ENCODE data around the gene CTNNA2.

The CTNNA2 gene

DNA sequence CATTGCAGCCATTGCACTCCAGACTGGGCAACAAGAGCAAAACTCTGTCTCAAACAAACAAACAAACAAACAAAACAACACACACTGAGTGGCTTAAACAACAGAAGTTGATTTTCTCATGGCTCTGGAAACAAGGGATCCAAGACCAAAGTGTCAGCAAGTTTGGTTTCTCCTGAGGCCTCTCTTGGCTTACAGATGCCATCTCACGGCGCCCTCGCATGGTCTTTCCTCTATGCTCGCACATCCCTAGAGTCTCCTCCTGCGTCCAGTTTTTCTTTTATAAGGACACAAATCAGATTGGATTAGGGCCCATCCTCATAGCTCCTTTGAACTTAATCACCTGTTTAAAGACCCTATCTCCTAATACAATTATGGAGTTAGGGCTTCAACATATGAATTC, 925.1 kb downstream of the CTNNA2 start:
- no peak for DNase-seq

DNA sequence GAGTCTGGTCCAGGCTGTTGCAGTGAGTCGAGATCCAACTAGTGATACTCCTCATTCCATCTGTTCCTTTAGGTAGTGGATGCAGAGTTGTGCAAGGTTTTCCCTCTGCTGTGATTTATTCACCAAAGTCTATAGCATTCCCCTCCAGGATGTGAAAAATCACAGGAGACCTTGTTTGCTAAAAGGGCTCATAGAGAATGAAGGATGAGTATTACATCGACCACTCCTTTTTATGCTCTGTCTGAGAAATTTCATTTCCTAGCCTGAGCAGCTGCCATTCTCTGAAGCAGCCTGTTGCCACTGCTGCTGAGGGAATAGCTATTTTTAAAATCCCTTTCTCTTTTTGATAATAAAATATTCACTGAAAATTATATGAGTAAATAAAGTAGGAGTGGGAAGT, 925.8 kb downstream of the CTNNA2 start:
- no peak for DNase-seq

GRCh38 chr2:80454628-80455027, 941.8 kb downstream of the CTNNA2 start:
- no peak for DNase-seq

GRCh38 chr2:80459028-80459427, 946.2 kb downstream of the CTNNA2 start:
- peak; percentile 67 for DNase-seq

DNA sequence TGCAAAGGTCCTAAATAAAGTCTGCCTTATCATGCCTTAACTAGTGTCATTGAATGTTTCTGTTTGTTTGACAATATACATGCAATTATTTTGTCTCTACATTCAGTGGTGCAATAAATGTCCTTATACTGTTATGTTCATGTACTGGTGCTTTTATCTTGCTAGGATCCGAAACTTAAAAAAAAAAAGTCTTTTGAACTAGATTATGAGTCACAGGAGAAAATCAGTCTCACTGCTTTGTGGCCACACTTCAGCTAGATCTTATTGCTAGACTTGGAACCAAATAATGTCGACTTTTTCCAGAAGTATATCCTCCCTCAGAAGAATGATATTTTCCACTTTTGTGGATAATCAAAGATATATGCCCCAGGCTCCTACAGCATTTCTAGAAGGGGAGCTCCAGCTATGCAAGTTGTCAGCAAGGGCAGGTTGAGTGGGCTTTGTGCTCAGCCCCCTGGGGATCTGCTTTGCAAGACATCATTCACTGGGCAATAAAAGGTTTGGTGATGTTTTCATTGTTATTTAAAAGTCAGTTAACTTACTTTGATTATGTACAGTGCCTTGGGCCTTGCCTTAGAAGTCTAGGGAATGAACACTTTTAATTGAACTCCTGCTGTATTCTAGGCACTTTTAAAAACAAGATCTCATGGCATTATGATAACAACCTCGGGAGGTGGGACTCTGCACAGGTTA, 948.8 kb downstream of the CTNNA2 start:
- DNase-seq: no peak

DNA sequence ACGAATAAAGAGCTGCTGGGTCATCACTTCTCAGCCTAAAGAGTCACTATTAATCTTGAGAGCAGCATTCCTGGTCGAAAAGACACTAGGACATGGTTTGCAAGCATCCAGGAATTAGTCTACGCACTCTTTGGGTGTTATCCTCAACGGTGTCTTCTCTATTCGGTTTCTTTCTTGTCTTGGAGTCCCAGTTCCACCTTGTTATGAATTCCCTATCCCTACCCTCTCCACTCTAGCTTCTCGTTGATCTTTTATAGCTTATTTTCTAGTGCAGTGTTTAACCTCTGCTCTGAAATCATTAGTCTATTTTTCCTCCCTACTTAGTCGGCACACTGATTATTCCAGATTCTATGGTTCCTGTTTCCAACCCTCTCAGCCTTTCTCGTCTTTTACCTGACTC, 949.8 kb downstream of the CTNNA2 start:
- no peak for DNase-seq

DNA sequence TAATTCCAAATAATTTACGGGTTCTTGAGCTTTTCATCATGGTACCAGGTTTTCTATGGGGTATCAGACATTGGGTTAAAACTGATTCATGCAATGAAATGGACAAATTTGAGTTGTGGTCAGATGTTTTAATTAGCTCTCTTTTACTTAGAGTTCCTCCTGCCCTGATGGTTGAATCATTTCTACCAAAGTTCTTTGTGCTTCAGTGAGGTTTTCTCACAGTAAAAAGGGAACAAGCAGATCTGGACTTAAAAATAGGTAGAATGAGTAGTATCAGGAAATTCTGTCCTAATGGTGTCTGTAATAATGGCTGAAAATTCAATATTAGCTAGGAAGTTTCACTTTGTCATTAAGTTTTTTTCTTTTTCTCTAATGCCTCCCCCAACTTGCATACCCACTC, 951.4 kb downstream of the CTNNA2 start:
- DNase-seq: no peak

DNA sequence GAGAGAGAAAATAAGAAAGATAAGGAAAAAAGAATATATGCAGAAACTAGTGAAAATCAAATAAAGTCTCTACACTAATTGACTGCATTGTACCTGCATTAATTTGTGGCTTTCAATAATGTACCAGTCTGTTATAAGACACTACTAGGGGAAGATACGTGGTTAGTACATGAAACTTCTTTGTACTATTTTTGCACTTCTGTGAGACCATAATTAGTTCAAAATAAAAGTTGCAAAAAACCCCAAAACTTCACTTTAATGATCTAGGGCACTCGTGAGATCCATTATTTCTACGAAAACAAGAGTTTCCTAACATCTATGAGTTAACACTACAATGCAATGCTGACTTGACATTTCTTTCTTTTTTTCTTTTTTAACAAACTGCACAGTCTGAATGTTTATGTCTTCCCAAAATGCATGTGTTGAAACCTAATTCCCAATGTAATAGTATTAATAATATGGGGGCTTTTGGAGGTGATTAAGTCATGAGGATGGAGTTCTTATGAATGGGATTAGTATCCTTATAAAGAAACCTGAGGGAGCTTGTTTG, 954.5 kb downstream of the CTNNA2 start:
- no peak for DNase-seq

DNA sequence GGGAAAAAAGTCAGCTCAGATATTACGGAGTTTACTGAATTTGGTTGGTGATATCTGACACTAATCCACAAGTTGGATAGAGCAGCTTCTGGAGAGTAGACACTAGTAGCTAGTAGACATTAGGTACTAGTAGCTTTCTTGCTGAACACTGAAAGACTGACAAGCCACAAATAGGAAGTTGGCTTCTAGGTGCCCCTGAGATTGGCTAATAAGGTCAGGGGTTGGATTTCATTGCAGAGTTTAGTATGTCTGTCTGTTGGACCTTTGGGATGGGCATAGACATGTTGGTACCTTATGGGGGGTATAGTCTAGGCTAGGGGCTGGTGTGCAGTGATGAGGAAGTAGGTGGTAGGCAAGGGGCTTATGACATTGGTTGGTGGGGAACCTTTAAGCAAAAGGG, 956.6 kb downstream of the CTNNA2 start:
- DNase-seq: no peak

- no peak for DNase-seq
Measured at GRCh38 chr2:80473069-80473468, 960.2 kb downstream of the CTNNA2 start.

GRCh38 chr2:80473796-80474195, 960.9 kb downstream of the CTNNA2 start:
- no peak for DNase-seq

DNA sequence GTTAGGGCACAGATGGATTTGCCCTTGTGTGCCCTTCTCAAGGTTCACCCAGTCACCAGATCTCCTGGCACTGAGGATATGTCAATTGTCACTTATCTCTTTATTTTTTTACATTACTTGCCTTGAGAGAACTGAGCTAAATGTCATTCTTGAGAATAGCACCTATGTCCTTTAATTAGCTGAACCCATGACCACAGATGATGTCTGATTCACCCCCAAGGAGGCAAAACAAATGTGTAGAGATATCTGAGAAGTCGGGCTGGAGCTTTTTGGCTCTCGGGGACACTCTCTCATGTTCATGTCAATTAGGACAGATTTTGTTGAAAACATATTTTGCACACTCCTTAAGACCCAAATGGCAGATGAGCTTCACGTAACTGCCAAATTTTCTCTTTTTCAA, 963.1 kb downstream of the CTNNA2 start:
- DNase-seq: no peak

DNA sequence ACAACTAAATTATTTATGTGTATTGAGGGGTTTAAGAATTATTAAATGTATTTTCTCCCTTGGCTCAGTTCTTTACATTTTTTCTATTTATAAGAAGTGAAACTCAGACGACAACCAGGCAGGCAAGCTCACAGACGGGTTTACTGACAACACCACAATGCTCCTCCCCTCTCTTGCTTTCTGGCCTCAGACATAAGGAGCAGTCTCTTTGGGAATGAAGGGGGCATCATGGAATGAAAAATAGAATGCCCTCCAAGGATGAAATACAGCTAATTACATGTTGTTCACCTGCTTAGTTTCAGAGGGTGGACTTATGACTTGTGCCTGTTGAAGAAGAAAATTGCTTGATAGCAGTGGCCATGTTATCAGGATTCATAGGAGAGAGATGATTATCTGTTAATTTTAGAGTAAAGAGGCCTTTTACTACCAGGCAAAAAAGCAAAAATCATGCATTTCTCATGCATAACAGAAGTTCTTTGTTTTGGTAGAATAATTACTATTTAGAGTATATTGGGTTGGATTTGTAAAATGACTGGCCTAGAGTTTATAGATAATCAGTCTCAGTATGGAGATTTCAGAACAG, 963.8 kb downstream of the CTNNA2 start:
- no peak for DNase-seq

DNA sequence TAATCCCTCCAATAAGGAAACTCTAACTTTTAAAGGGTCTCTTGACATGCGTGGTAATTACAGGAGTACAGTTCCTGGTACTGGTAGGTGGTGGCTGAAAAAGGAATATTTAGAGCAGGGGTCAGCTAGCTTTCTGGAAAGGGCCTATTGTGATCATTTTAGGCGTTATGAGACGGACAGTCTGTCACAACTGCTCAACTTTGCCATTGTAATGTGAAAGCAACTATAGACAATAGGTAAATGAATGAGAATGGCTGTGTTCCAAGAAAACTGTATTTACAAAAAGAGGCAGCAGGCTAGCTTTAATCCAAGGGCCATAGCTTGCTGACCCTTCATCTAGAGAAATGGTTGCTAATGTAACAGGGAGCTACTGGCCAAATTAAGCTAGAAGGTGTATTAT, 969.4 kb downstream of the CTNNA2 start:
- DNase-seq: no peak

DNA sequence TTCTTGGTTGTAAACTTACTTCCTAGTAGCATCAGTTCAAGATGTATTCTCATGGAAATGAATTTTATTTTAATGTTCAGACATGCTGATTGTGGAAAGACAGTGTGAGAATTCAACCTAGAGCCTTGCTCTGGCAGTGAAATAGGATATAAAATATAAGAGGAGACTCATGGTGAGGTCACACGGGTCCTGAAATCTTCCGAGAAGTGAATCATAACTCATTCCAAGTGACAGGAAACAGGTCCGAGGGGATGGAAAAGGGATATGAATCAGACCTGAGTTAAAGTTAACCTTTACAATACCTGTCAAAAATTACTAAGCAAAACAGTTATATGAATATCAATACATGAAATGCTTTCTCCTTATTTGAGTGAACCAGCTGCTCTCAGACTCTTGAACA, 976.9 kb downstream of the CTNNA2 start:
- DNase-seq: no peak

DNA sequence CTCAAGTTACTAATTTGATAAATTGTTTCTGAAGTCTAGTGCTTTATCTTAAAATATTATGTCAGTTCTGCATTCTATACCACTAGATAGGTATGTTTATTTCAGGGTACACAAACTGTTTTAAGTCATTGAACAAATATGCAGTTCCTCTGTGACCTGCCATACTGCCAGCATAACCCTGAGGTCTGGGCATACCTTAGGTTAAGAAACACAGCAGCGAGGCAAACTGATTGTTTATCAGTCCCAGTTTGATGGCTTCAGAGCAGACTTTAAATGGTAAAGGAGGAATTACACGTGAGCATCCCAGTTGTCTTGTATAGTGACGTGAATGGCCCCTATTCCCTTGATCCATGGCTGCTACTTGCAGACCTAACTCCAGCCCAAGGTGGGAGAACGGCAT, 978.1 kb downstream of the CTNNA2 start:
- no peak for DNase-seq

DNA sequence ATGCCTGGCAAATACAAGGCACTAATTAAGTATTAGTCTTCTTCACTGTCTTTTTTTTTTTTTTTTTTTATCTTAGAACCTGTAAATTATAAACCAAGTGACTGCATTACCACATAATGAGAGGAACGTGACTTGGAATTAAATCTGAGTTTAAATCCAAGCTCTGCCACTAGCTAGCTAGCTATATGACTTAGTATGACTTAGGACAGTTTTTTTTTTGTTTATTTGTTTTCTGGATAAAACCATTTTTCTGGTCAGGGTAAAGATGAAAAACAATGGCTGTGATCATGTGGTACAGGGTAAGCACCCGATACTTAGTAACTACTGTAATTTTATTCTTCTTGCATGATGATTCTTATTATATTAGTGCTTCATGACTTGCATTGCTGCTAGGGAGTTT, 983.5 kb downstream of the CTNNA2 start:
- DNase-seq: no peak

- no peak for DNase-seq
Measured at GRCh38 chr2:80496775-80497174, 983.9 kb downstream of the CTNNA2 start.

GRCh38 chr2:80499095-80499494, 986.2 kb downstream of the CTNNA2 start:
- no peak for DNase-seq

GRCh38 chr2:80501874-80502624, 989.2 kb downstream of the CTNNA2 start:
- no peak for DNase-seq

DNA sequence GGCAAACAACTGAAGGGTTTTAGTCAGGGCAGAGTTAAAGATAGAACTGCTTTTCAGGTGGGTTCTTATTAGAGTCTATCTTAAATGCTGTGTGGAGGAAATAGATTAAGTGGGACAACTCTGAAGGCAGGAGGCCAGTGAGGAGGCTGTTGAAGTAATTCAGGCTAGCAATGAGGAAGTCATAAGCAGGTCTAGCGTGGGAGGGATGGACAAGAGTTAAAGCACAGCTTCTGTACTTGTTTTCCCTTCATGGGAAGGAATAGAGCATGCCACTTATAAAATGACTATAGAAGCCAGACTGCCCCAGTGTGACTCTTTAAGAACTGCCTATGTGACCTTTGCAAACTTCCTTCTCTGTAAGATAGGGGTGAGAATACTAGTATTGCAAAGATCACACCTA, 993.7 kb downstream of the CTNNA2 start:
- DNase-seq: no peak

DNA sequence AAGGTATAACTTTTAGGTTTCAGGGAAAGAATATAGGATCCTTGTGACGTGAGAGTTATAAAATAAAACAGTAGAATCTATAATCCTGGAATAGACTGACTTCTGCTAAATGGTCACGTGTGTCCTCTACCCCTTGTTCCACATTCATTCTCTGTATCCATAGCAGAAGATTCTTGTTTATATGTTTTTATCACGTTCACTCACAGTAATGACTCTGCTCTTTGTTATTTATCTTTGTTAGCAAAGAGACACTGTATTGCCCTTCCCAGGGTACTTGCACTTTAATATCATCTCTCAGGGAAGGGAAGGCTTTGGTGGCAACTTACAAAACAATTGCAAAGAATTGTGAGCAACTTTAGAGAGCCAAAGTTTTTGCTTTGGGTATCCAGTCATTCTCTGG, 997.9 kb downstream of the CTNNA2 start:
- DNase-seq: no peak

DNA sequence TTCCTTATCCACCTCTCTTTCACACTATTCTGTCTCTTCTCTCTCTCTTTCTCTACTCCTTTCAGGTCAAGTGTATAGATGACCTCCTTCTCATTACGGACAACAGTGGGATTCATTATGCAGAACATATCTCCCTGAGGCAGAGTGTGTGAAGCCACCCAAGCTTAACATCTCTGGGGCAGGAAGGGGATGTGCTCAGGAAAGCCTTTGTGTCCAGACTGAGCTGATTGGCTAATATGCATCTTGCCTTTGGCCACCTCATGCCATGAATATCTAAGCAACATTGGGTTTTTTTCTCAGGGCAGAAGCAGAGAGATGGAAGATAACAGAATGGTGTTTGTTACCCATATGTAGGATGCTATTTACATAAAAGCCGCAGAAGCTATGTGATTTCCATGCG, 1003.1 kb downstream of the CTNNA2 start:
- no peak for DNase-seq

GRCh38 chr2:80517316-80517715, 1004.5 kb downstream of the CTNNA2 start:
- no peak for DNase-seq
